ENCODE data around the gene NLRC5.
"Not testable (repeated sequence)": the region's sequence is repeated elsewhere in the genome, so short reads cannot be mapped to it uniquely, and the experiment has no call there.

Gene NLRC5

GRCh38 chr16:57107321-57107922 lies 118.1 kb downstream of the NLRC5 start:
- DNase-seq: no peak

- DNase-seq: no peak
Observed at GRCh38 chr16:57108432-57108831, 119.1 kb downstream of the NLRC5 start.

GRCh38 chr16:57109259-57110105 lies 120.1 kb downstream of the NLRC5 start:
- not testable (repeated sequence) for DNase-seq

DNA sequence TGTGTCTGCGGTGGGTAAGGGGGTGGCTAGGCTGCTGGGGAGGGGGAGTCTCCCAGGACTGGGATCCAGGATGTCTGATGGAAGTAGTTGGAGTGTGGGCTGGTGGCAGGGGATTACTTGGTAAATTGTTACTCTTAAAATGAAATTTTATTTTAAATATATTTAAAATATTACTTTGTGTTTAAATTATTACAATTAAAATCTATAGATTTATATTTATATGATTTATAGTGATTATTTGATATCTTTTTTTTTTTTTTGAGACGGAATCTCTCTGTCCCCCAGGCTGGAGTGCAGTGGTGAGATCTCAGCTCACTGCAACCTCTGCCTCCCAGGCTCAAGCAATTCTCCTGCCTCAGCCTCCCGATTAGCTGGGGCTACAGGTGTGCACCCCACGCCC lies 121.6 kb downstream of the NLRC5 start:
- DNase-seq: no peak

- DNase-seq: no peak
Observed at GRCh38 chr16:57111420-57111819, 122.1 kb downstream of the NLRC5 start.

DNA sequence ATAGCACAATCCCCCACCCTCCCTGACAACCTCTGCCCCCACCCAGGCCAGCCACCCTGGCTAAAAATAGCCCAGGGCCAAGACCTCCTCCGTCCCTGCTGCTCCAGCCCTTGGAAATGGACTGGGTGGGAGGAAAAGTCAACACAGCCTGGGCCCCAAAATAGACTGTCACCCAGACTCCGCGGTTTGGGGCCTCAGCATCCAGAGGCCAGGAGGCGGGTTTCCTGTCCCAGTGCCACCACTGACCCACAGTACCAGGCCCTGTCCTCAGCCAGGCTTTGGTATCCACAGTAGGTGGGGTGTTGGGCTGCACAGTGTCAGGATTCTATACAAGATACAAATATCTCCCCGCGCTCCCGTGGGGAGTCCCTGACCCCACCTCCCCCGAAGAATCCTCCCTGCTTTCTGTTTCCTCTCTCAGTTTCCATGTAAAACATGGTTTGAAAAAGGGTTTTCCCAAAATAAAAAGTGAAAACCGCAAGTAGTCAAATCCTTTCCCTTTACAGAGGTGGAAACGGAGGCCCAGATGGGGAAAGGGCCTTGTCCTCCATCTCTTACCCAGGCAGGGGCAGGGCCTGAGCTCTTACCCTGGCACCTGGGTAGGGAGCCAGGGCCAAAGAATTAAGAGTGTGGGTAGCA lies 123.2 kb downstream of the NLRC5 start:
- DNase-seq: no peak

- DNase-seq: no peak
Observed at GRCh38 chr16:57113042-57113453, 123.7 kb downstream of the NLRC5 start.

DNA sequence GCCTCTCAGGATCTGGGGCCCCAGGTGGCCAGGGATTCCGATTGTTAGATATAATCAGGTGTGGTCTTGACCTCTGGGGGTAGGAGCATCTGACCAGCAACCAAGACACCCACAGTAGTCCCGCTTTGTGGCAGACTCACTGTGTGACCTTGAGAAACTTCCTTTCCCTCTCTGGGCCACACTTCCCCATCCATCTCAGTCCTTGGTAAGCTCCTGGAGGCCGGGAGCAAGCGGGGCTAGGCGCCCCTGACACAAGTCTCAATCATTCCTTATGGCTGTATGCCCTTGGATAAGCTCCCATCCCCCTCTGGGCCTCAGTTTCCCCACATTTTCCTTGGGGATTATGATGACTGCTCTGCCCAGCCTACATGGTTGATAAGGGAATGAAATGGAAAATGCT lies 124.3 kb downstream of the NLRC5 start:
- DNase-seq: no peak

- no peak for DNase-seq
Observed at GRCh38 chr16:57115168-57115513, 125.8 kb downstream of the NLRC5 start.

DNA sequence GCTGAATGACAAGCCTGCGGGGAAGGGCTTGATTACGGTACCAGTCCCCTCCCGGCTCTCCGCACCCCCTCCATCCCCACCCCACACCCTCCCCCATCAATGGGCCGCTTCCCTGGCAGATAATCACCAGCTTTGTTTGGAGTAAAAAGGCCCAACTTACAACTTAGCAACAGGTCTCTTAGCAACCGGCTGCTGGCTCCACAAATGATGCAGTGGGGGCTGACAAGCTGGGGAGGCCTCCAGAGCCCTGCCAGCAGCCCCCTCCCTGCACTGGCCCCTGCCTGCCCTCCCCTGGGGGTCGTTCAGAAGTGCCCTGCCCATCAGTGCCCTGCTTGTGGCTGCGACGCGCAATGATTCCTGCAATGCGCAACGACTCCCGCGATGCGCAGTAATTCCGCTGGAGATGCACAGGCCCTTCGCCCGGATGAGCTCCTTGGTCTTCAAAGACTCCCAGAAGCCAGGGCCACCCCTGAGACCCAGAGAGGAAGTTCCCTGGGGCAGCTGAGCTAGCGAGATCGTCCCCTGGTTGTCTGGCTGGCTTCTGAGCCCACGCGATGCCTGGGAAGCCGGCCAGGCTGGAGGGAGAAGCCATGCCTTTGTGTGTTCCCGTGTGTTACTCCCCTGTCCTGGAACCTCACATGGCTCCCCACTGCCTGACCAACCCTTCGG lies 126.3 kb downstream of the NLRC5 start:
- DNase-seq: peak; percentile 12

DNA sequence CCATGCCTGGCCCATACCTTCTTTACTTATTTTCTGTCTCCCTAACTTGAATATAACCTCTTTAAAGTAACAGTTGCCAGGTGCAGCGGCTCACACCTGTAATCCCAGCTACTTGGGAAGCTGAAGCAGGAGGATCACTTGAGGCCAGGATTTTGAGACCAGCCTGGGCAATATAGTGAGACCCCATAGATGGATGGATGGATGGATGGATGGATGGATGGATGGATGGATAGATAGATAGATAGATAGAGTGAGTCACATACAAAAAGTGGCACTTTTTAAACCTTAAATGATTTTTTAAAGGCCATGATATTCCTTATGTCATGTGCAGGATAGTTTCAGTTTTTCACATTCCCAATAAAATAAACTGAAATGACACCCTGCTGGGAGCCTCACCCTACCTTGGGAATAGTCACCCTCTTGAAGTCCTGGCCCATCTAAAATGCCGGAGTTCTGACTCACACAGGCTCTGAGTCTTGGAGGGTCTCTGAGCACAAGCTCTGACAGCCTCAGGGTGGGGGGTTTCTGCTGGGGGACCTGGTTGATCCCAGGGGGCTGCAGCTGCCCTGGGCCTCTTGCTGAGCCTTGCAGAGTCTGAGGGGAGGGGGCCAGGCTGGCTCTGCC lies 129.2 kb downstream of the NLRC5 start:
- no peak for DNase-seq

DNA sequence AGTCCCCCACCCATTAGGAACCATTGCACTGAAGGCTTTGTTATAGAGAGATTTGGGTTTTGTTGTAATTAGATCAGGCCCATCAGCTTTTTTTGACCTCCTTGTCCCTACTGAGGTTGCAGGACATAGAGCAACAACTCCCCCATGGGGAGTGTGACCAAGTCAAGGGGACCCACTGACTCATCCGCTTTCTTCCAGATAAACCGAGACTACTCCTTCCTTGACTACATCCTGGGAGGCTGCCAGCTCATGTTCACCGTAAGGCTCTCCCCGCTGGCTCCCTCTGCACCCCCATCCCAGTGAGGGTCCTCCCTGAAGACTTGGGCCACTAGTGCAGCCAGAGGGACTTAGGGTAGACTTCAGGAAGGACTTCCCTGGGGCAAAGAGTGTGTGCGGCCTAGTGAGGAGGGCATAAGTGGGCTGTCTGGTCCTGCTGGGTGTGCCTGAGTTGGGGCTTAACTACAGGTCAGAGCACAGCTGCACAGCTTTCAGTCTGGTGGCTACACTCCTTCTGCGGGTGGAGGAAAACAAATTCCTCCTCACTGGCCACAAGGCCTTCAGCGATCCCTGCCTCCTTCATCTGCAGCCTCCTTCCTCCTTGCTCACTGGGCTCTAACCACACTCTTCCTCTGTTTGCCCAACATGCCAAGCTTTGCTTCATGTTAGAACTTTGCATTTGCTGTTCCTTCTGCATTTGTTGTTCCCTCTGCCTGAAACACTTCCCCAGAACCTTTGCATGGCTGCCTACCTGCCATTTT lies 134.0 kb downstream of the NLRC5 start:
- DNase-seq: no peak

- DNase-seq: no peak
Observed at GRCh38 chr16:57123974-57124674, 134.8 kb downstream of the NLRC5 start.

GRCh38 chr16:57125376-57125775 lies 136.0 kb downstream of the NLRC5 start:
- no peak for DNase-seq

- DNase-seq: no peak
Observed at GRCh38 chr16:57125969-57126368, 136.6 kb downstream of the NLRC5 start.

- DNase-seq: no peak
Observed at GRCh38 chr16:57126411-57126810, 137.1 kb downstream of the NLRC5 start.

DNA sequence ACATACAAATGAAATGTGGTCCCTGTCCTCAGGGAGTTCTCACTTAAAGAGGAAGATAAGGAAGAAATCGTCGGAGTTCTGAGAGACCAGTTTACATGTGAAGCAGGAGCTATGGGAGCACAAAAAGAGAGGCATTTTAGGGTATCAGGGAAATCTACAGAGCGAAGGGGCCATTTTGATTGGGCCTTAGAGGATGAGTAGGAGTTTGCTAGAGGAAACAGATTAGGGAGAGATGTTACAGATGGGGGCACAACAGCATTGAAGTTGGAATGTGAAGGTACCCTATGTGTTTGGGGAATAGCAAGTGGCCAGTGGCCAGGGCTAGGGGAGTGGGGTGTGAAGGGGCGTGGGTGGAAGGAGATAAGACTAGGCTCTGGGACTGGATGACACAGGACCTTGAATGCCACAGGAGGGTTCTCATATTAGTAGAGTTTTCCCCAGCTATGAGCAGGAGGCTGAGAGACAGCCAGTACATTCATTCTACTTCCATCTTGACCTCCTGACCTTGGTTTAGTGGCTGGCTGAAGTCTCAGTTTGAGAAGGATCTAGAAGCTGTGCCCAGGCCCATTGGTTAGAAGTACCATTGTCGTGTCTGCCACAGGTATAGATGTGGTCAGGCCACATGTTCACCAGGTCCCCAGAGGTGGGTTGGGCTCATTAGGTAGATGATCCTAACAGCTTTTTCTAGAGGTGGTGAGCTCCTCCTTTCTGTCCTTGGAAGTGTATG lies 137.8 kb downstream of the NLRC5 start:
- no peak for DNase-seq

DNA sequence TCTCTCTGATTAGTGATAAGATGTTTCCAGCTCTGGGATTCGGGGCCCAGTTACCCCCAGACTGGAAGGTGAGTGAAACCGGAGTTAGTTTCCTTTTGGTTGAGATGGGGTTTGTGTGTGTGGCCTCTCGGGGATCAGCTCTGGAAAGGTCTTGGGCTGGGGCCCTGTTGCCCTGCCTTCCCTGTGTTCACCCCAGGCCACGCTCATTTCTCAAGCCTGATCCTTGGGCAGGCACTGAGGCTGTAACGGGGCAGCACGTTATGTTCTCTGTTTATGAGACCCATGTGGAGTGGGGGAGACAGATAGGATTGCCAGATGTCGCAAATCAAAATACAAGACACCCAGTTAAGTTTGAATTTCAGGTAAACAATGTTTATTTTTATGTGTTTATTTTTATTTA lies 138.5 kb downstream of the NLRC5 start:
- DNase-seq: no peak

DNA sequence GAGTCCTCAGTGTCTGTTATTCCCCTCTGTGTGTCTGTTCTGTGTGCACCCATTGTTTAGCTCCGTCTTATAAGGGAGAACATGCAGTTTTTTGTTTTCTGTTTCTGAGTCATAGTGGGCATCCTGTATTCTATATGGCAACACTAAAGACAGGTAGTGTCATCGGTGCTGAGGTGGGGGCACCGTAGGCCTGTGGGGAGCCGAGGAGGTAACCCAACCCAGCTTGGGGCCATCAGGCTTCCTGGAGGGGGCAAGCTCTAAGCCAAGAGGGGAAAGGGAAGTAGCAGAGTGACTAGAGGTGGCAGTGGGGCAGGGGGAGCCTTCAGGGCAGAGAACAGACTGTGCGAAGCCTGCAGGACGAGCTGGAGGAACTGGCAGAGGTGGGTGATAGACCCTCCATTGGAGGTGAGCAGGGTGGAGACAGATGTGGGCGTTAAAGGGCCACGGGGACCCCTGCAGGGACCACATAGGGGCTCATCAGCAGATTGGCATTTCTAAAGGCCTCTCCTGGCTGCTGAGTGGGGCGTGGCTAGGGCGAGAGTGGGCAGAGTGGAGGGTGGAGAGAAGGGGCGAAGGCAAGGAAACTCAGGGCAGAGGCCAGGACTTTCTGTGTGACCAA lies 139.5 kb downstream of the NLRC5 start:
- DNase-seq: no peak

GRCh38 chr16:57130950-57131321 lies 141.6 kb downstream of the NLRC5 start:
- DNase-seq: no peak

All from DMS153 (cell line).